CD4-positive, alpha-beta T cell (primary cell): ENCODE measurements around the gene HOPX. TPM values are rescaled to one million over a fixed set of nuclear protein-coding genes. Genes with fewer than 3 reads are reported as not detected.

Source experiments
- ATAC-seq: fragments of 200-7000 bp; cut with Tn5 transposase; one replicate; pipeline ENCODE4 v1.10.0; 2022; ENCODE audit warnings: mild to moderate bottlenecking; ENCODE audit not compliant: poor library complexity
- CTCF ChIA-PET: fragments of 350-600 bp; sonication (Branson Sonifier 250); formaldehyde crosslinking; loops from one replicate; lab custom pipeline; 2021; ENCODE audit warnings: antibody characterized with exemption, inconsistent platforms; lab: Charles Lee
- POLR2A ChIA-PET: fragments of 350-600 bp; sonication (Branson Sonifier 250); formaldehyde crosslinking; loops from one replicate; lab custom pipeline; 2021; ENCODE audit warnings: antibody characterized with exemption, inconsistent platforms; lab: Charles Lee
- DNase-seq, 14 experiments: peaks; one replicate each; pipeline ENCODE4 v3.0.0-alpha.2; 2013 to 2020; ENCODE audit warnings: mixed read lengths in 2 of 14
- H3K27ac ChIP-seq, 2 donors: one replicate each; pipeline versions ENCODE4 v1.5.1 to v1.7.0; 2013; ENCODE audit warnings: low read length in 2 of 2, low read depth in 1 of 2, mild to moderate bottlenecking in 1 of 2
- H3K27me3 ChIP-seq, 2 experiments: 1 replicate in 1 of 2; 2 replicates in 1 of 2; pipeline versions ENCODE4 v1.6.1 to v1.7.0; 2013; ENCODE audit warnings: low read length in 2 of 2, control low read depth in 1 of 2, mild to moderate bottlenecking in 1 of 2, moderate library complexity in 1 of 2; ENCODE audit not compliant: insufficient read depth in 2 of 2, control insufficient read depth in 1 of 2
- H3K36me3 ChIP-seq: one replicate; pipeline ENCODE4 v1.6.1; 2013; ENCODE audit warnings: low read length, control low read depth; ENCODE audit not compliant: insufficient read depth
- H3K4me1 ChIP-seq: one replicate; pipeline ENCODE4 v1.6.1; 2013; ENCODE audit warnings: low read length, control low read depth; ENCODE audit not compliant: insufficient read depth
- H3K4me3 ChIP-seq: one replicate; pipeline ENCODE4 v1.5.1; 2013; ENCODE audit warnings: mild to moderate bottlenecking, low read length, moderate library complexity
- H3K9me3 ChIP-seq, 2 experiments: 1 replicate in 1 of 2; 2 replicates in 1 of 2; pipeline versions ENCODE4 v1.6.1 to v1.7.0; 2013; ENCODE audit warnings: low read length in 2 of 2, mild to moderate bottlenecking in 2 of 2, control low read depth in 1 of 2, moderate library complexity in 1 of 2; ENCODE audit not compliant: control insufficient read depth in 1 of 2, insufficient read depth in 1 of 2
- H3K27ac Mint-ChIP-seq: one replicate; pipeline ENCODE4 v1.8.0; 2020; ENCODE audit warnings: mixed read lengths
- H3K27me3 Mint-ChIP-seq: one replicate; pipeline ENCODE4 v1.8.0; 2021; ENCODE audit warnings: mixed read lengths
- H3K36me3 Mint-ChIP-seq: one replicate; pipeline ENCODE4 v1.8.0; 2021; ENCODE audit warnings: low read depth, mixed read lengths
- H3K4me1 Mint-ChIP-seq: one replicate; pipeline ENCODE4 v1.8.0; 2021; ENCODE audit warnings: low read depth, mixed read lengths
- H3K4me3 Mint-ChIP-seq: one replicate; pipeline ENCODE4 v1.8.0; 2020; ENCODE audit warnings: mild to moderate bottlenecking, mixed read lengths
- H3K9me3 Mint-ChIP-seq: one replicate; pipeline ENCODE4 v1.8.0; 2020; ENCODE audit warnings: mixed read lengths
- CTCF ChIP-seq: fragments of 200-600 bp; IDR thresholded peaks from one replicate; pipeline ENCODE4 v1.8.0; 2022; ENCODE audit warnings: antibody characterized with exemption, mild to moderate bottlenecking
- intact Hi-C, 2 experiments: fragments of 100-400 bp; cut with DNase I in 1 of 2; cut with micrococcal nuclease in 1 of 2; formaldehyde crosslinking; loops; one replicate each; pipeline versions ENCODE4 v1.15.1 to v1.9.0; 2023 to 2025; cut with DNase I, micrococcal nuclease
- total RNA-seq, 174 experiments: library from RNA in 2 of 174; stranded (reverse) in 2 of 174; gene quantifications; one replicate each; pipeline ENCODE4 v1.2.3 and lab custom pipeline; 2021 to 2026

Gene HOPX
- total RNA-seq, 2 experiments from 2014 or later: 4.3 to 5.9 TPM

GRCh38 chr4:56648021-56648823 lies 32.9 kb downstream of the HOPX start:
- ChIA-PET CTCF (interaction anchor here (1.0 kb wide), 1 partner anchor 35 kb away, joined by 3 read pairs; no protein-coding TSS in a partner anchor), POLR2A (no interaction called here)
- Histone ChIP-seq H3K4me3 (no peak overlapping the region), H3K27me3 (no peaks in the 10 kb centered on the region), H3K36me3 (no peaks in the 10 kb centered on the region), H3K27ac (no peak overlapping the region), H3K4me1 (peaks cover 18% of the 10 kb centered on the region), H3K9me3 (peaks cover 3 to 6% of the 10 kb centered on the region in 2 experiments)
- TF ChIP-seq CTCF: no peak
- Mint-ChIP-seq H3K4me3 (no peak overlapping the region), H3K27me3 (no peaks in the 10 kb centered on the region), H3K4me1 (peaks cover 33% of the 10 kb centered on the region), H3K9me3 (peaks cover 5% of the 10 kb centered on the region), H3K36me3 (no peaks in the 10 kb centered on the region), H3K27ac (no peak overlapping the region)
- DNase-seq (peak in 1 of 14 experiments; percentile 31), ATAC-seq (no peak)
- intact Hi-C loops: no loop called here

GRCh38 chr4:56646341-56646740 lies 34.8 kb downstream of the HOPX start:
- Histone ChIP-seq H3K4me3 (no peak overlapping the region), H3K9me3 (peaks cover 3 to 6% of the 10 kb centered on the region in 2 experiments), H3K27me3 (no peaks in the 10 kb centered on the region), H3K27ac (no peak overlapping the region), H3K36me3 (no peaks in the 10 kb centered on the region), H3K4me1 (peaks cover 15% of the 10 kb centered on the region)
- ATAC-seq (no peak), DNase-seq (no peak)
- Mint-ChIP-seq H3K27ac (no peak overlapping the region), H3K9me3 (peaks cover 5% of the 10 kb centered on the region), H3K4me3 (no peak overlapping the region), H3K4me1 (peaks cover 16% of the 10 kb centered on the region), H3K27me3 (no peaks in the 10 kb centered on the region), H3K36me3 (no peaks in the 10 kb centered on the region)
- intact Hi-C loops: no loop called here
- CTCF ChIA-PET: no interaction called here
- TF ChIP-seq CTCF: no peak
- POLR2A ChIA-PET: interaction anchor here (1.1 kb wide), 1 partner anchor 8 kb away, joined by 3 read pairs; no protein-coding TSS in a partner anchor

GRCh38 chr4:56643596-56643995 lies 37.5 kb downstream of the HOPX start:
- Histone ChIP-seq H3K27ac (no peak overlapping the region), H3K4me1 (no peaks in the 10 kb centered on the region), H3K9me3 (peaks cover 3 to 6% of the 10 kb centered on the region in 2 experiments), H3K4me3 (no peak overlapping the region), H3K36me3 (no peaks in the 10 kb centered on the region), H3K27me3 (no peaks in the 10 kb centered on the region)
- POLR2A ChIA-PET: no interaction called here
- H3K4me1 Mint-ChIP-seq: peaks cover 9% of the 10 kb centered on the region
- ATAC-seq (no peak), DNase-seq (no peak)
- no peak overlapping the region for H3K4me3 Mint-ChIP-seq
- CTCF ChIA-PET: no interaction called here
- peaks cover 3% of the 10 kb centered on the region for H3K9me3 Mint-ChIP-seq
- TF ChIP-seq CTCF: no peak
- intact Hi-C loops: no loop called here
- H3K27ac Mint-ChIP-seq: no peak overlapping the region
- no peaks in the 10 kb centered on the region for H3K36me3 Mint-ChIP-seq
- H3K27me3 Mint-ChIP-seq: no peaks in the 10 kb centered on the region
